HCT116 (cell line): ENCODE results near the gene GPR6. TPM values are rescaled to one million over a fixed set of nuclear protein-coding genes. Genes with fewer than 3 reads are reported as not detected.

ENCODE experiments used
- ATAC-seq: fragments of 200-7000 bp; cut with Tn5 transposase; 2 replicates; pipeline ENCODE4 v1.9.1; 2020; ENCODE audit warnings: mild to moderate bottlenecking, moderate library complexity
- BruUV-seq: library from RNA; stranded (reverse); fragments of 400-500 nt; replicated peaks from 2 replicates; lab custom pipeline; 2021; lab: Mats Ljungman, UMichigan
- CTCF ChIA-PET: fragments of 300-600 bp; sonication (Branson Sonifier 250); formaldehyde crosslinking; loops from one replicate; lab custom pipeline; 2021; ENCODE audit warnings: antibody characterized with exemption; lab: Charles Lee
- POLR2A ChIA-PET: fragments of 300-600, 350-600 bp; sonication (Branson Sonifier 250); formaldehyde crosslinking; loops from one replicate; lab custom pipeline; 2021; ENCODE audit warnings: antibody characterized with exemption; lab: Charles Lee
- RAD21 ChIA-PET, 2 experiments: fragments of 300-600 bp; sonication (Branson Sonifier 250); formaldehyde crosslinking; loops; one replicate each; lab custom pipeline; 2023; ENCODE audit warnings: low total read pairs in 2 of 2; ENCODE audit not compliant: uncharacterized antibody in 2 of 2, unreplicated experiment in 2 of 2, low non-redundant PET in 1 of 2; lab: Charles Lee
- DNase-seq: peaks from one replicate; pipeline ENCODE4 v3.0.0-alpha.2; 2010; ENCODE audit warnings: low read depth, low spot score
- H2AFZ ChIP-seq: fragments of 200-600 bp; shearing (Covaris generic), sonication (generic); 2 replicates; pipeline ENCODE4 v1.6.1; 2017; ENCODE audit warnings: low read depth, mixed run types, mixed read lengths, antibody characterized with exemption, low read length; ENCODE audit not compliant: poor library complexity, severe bottlenecking
- H3K27ac ChIP-seq: 2 replicates; pipeline ENCODE4 v1.5.1; 2012; ENCODE audit warnings: low read depth, low read length
- H3K27me3 ChIP-seq: fragments of 200-600 bp; sonication (generic); 2 replicates; pipeline ENCODE4 v1.6.1; 2016; ENCODE audit warnings: mixed run types, low read length, mixed read lengths; ENCODE audit not compliant: insufficient read depth
- H3K36me3 ChIP-seq, 2 experiments: fragments of 200-500 bp in 1 of 2; fragments of 200-600 bp in 1 of 2; sonication (Bioruptor generic) in 1 of 2; sonication (generic) in 1 of 2; 2 replicates each; pipeline versions ENCODE4 v1.5.1 to v1.6.1; 2014 to 2016; ENCODE audit warnings: low read length in 2 of 2, inconsistent platforms in 1 of 2, mixed read lengths in 1 of 2, mixed run types in 1 of 2; ENCODE audit not compliant: insufficient read depth in 2 of 2, control insufficient read depth in 1 of 2
- H3K4me1 ChIP-seq, 2 experiments: fragments of 200-600 bp in 1 of 2; sonication (generic) in 1 of 2; 2 replicates each; pipeline versions ENCODE4 v1.5.1 to v1.6.1; 2012 to 2017; ENCODE audit warnings: low read length in 2 of 2, inconsistent platforms in 1 of 2, mild to moderate bottlenecking in 1 of 2, mixed read lengths in 1 of 2, mixed run types in 1 of 2, moderate library complexity in 1 of 2; ENCODE audit not compliant: insufficient read depth in 2 of 2, control insufficient read depth in 1 of 2
- H3K4me2 ChIP-seq: fragments of 200-600 bp; sonication (generic); 2 replicates; pipeline ENCODE4 v1.6.1; 2017; ENCODE audit warnings: mixed run types, low read length, mixed read lengths
- H3K4me3 ChIP-seq, 2 experiments: fragments of 200-600 bp in 1 of 2; sonication (generic) in 1 of 2; replicated peaks in 1 of 2; 2 replicates each; pipeline ENCODE4 v1.5.1; 2011 to 2016; ENCODE audit warnings: low read length in 2 of 2, control low read depth in 1 of 2, low read depth in 1 of 2, mild to moderate bottlenecking in 1 of 2, mixed read lengths in 1 of 2, mixed run types in 1 of 2
- H3K79me2 ChIP-seq: fragments of 200-600 bp; sonication (generic); 2 replicates; pipeline ENCODE4 v1.6.1; 2017; ENCODE audit warnings: mild to moderate bottlenecking, mixed run types, low read length, moderate library complexity, mixed read lengths; ENCODE audit not compliant: insufficient read depth
- H3K9ac ChIP-seq: fragments of 200-600 bp; sonication (generic); 2 replicates; pipeline ENCODE4 v1.6.1; 2016; ENCODE audit warnings: low read length, mixed read lengths
- H3K9me2 ChIP-seq: fragments of 200-600 bp; sonication (generic), shearing (Covaris generic); 2 replicates; pipeline ENCODE4 v1.6.1; 2017; ENCODE audit warnings: mixed run types, mild to moderate bottlenecking, moderate library complexity; ENCODE audit not compliant: insufficient read depth
- H3K9me3 ChIP-seq, 2 experiments: fragments of 200-500 bp in 1 of 2; fragments of 200-600 bp in 1 of 2; sonication (Bioruptor generic) in 1 of 2; sonication (generic) in 1 of 2; 2 replicates each; pipeline ENCODE4 v1.6.1; 2014 to 2017; ENCODE audit warnings: low read length in 2 of 2, mixed read lengths in 2 of 2, inconsistent platforms in 1 of 2, low read depth in 1 of 2, mild to moderate bottlenecking in 1 of 2, mixed run types in 1 of 2, moderate library complexity in 1 of 2; ENCODE audit not compliant: control insufficient read depth in 1 of 2, insufficient read depth in 1 of 2
- H4K20me1 ChIP-seq: fragments of 200-600 bp; sonication (generic), shearing (Covaris generic); 2 replicates; pipeline ENCODE4 v1.6.1; 2017; ENCODE audit warnings: mixed run types, mild to moderate bottlenecking, moderate library complexity; ENCODE audit not compliant: insufficient read depth
- CBX3 ChIP-seq: IDR thresholded peaks from 2 replicates; pipeline ENCODE4 v1.6.1; 2012; ENCODE audit warnings: low read depth
- CEBPB ChIP-seq: IDR thresholded peaks from 2 replicates; pipeline ENCODE4 v1.6.1; 2012; ENCODE audit warnings: low read depth
- EGR1 ChIP-seq: IDR thresholded peaks from 2 replicates; pipeline ENCODE4 v1.6.1; 2012; ENCODE audit warnings: low read depth
- EZH2 ChIP-seq: fragments of 200-600 bp; sonication (generic); IDR thresholded peaks from 2 replicates; pipeline ENCODE4 v1.6.1; 2017; ENCODE audit warnings: antibody characterized with exemption, mixed run types
- EZH2phosphoT487 ChIP-seq: fragments of 200-600 bp; IDR thresholded peaks from 2 replicates; pipeline ENCODE4 v1.6.1; 2018; ENCODE audit warnings: antibody characterized with exemption, borderline replicate concordance
- FOSL1 ChIP-seq: IDR thresholded peaks from 2 replicates; pipeline ENCODE4 v1.6.1; 2012; ENCODE audit warnings: low read depth
- POLR2A ChIP-seq: IDR thresholded peaks from 2 replicates; pipeline ENCODE4 v1.7.0; 2011; ENCODE audit warnings: borderline replicate concordance; ENCODE audit not compliant: insufficient read depth, insufficient read length; ENCODE audit errors: extremely low read depth
- POLR2AphosphoS5 ChIP-seq: IDR thresholded peaks from 2 replicates; pipeline ENCODE4 v1.6.1; 2011; ENCODE audit warnings: mild to moderate bottlenecking, low read depth, low read length, moderate library complexity
- SP1 ChIP-seq: IDR thresholded peaks from 2 replicates; pipeline ENCODE4 v1.6.1; 2012; ENCODE audit warnings: low read depth
- SRF ChIP-seq: IDR thresholded peaks from 2 replicates; pipeline ENCODE4 v1.6.1; 2012; ENCODE audit warnings: low read depth
- TCF7L2 ChIP-seq: IDR thresholded peaks from 2 replicates; pipeline ENCODE4 v1.7.0; 2011; ENCODE audit warnings: borderline replicate concordance, inconsistent platforms; ENCODE audit not compliant: insufficient read depth, insufficient read length; ENCODE audit errors: extremely low read depth
- YY1 ChIP-seq: IDR thresholded peaks from 2 replicates; pipeline ENCODE4 v1.6.1; 2011; ENCODE audit warnings: low read length, low read depth, moderate library complexity, mild to moderate bottlenecking; ENCODE audit not compliant: insufficient replicate concordance; ENCODE audit errors: extremely low read depth
- ZFX ChIP-seq: fragments of 450-650 bp; IDR thresholded peaks from 2 replicates; pipeline ENCODE4 v1.6.1; 2017
- ZNF274 ChIP-seq: fragments of 200-500 bp; sonication (Bioruptor generic); IDR thresholded peaks from 2 replicates; pipeline ENCODE4 v1.6.1; 2014; ENCODE audit warnings: mild to moderate bottlenecking, low read depth, low read length, inconsistent platforms
- intact Hi-C: fragments of 100-400 bp; cut with micrococcal nuclease; formaldehyde crosslinking; loops from 2 replicates; pipeline ENCODE4 v1.10.0; 2022
- total RNA-seq: library from RNA; stranded (reverse); gene quantifications from one replicate; pipeline ENCODE4 v1.2.1, GENCODE V29; 2021; ENCODE audit not compliant: unreplicated experiment
- TF ChIP-seq, protein P1 (sequence below): IDR thresholded peaks from 2 replicates; pipeline ENCODE4 v1.6.1; 2012
- TF ChIP-seq, protein P2 (sequence below): IDR thresholded peaks from 2 replicates; pipeline ENCODE4 v1.6.1; 2012; ENCODE audit warnings: low read depth

Gene GPR6
- total RNA-seq, 1 experiment from 2014 or later: not detected

DNA sequence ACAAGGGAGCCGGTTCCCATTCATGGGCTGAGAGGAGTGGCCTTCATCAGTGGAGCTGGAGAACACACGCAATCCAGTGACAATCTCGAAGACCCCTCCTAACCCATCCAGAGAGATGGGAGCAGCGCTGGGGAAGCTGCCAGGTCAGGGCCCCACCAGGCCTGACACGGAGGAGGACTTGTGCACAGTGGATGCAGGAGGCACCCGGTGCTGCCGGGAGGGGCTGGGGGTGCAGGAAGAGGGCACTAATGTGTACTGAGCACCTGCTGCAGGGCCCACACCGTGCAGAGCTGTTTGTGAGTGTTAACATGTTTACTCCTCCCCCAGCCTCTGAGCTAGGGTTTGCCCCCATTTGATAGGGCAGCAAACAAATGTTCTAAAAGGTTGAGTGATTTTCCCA, 43.8 kb upstream of the GPR6 start:
- H3K9me2 ChIP-seq: no peaks in the 10 kb centered on the region
- intact Hi-C loops: no loop called here
- no peak overlapping the region for H3K4me2 ChIP-seq
- H3K36me3 ChIP-seq: no peaks in the 10 kb centered on the region
- H3K4me3 ChIP-seq: no peak overlapping the region
- no peaks in the 10 kb centered on the region for H3K27me3 ChIP-seq
- TF ChIP-seq EGR1 (no peak), CBX3 (no peak), FOSL1 (no peak), SP1 (no peak), ZFX (no peak), SRF (no peak), POLR2A (no peak), CEBPB (no peak), TCF7L2 (no peak), YY1 (no peak), ZNF274 (no peak), EZH2phosphoT487 (no peak), POLR2AphosphoS5 (no peak), EZH2 (no peak)
- TF ChIP-seq, protein P1, sequence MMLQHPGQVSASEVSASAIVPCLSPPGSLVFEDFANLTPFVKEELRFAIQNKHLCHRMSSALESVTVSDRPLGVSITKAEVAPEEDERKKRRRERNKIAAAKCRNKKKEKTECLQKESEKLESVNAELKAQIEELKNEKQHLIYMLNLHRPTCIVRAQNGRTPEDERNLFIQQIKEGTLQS: no peak
- TF ChIP-seq, protein P2, sequence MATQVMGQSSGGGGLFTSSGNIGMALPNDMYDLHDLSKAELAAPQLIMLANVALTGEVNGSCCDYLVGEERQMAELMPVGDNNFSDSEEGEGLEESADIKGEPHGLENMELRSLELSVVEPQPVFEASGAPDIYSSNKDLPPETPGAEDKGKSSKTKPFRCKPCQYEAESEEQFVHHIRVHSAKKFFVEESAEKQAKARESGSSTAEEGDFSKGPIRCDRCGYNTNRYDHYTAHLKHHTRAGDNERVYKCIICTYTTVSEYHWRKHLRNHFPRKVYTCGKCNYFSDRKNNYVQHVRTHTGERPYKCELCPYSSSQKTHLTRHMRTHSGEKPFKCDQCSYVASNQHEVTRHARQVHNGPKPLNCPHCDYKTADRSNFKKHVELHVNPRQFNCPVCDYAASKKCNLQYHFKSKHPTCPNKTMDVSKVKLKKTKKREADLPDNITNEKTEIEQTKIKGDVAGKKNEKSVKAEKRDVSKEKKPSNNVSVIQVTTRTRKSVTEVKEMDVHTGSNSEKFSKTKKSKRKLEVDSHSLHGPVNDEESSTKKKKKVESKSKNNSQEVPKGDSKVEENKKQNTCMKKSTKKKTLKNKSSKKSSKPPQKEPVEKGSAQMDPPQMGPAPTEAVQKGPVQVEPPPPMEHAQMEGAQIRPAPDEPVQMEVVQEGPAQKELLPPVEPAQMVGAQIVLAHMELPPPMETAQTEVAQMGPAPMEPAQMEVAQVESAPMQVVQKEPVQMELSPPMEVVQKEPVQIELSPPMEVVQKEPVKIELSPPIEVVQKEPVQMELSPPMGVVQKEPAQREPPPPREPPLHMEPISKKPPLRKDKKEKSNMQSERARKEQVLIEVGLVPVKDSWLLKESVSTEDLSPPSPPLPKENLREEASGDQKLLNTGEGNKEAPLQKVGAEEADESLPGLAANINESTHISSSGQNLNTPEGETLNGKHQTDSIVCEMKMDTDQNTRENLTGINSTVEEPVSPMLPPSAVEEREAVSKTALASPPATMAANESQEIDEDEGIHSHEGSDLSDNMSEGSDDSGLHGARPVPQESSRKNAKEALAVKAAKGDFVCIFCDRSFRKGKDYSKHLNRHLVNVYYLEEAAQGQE: no peak
- POLR2A ChIA-PET: no interaction called here
- no TSS peak for BruUV-seq
- RAD21 ChIA-PET: no interaction called here
- no peaks in the 10 kb centered on the region for H3K9me3 ChIP-seq
- CTCF ChIA-PET: no interaction called here
- H3K79me2 ChIP-seq: no peaks in the 10 kb centered on the region
- no peak overlapping the region for H3K27ac ChIP-seq
- no peaks in the 10 kb centered on the region for H3K4me1 ChIP-seq
- no peak for DNase-seq
- no peak overlapping the region for H2AFZ ChIP-seq
- no peak overlapping the region for H3K9ac ChIP-seq
- no peaks in the 10 kb centered on the region for H4K20me1 ChIP-seq
- ATAC-seq: no peak
